GM19438 (cell line): ENCODE data around the gene GPR183.
A peak's percentile ranks its signal among the peaks of the same experiment; 100 is the strongest.

Experiments
- ATAC-seq: cut with Tn5 transposase; IDR thresholded peaks from one replicate; pipeline ENCODE4 v1.9.1; 2021; ENCODE audit warnings: low read depth; ENCODE audit not compliant: unreplicated experiment

The GPR183 gene

DNA sequence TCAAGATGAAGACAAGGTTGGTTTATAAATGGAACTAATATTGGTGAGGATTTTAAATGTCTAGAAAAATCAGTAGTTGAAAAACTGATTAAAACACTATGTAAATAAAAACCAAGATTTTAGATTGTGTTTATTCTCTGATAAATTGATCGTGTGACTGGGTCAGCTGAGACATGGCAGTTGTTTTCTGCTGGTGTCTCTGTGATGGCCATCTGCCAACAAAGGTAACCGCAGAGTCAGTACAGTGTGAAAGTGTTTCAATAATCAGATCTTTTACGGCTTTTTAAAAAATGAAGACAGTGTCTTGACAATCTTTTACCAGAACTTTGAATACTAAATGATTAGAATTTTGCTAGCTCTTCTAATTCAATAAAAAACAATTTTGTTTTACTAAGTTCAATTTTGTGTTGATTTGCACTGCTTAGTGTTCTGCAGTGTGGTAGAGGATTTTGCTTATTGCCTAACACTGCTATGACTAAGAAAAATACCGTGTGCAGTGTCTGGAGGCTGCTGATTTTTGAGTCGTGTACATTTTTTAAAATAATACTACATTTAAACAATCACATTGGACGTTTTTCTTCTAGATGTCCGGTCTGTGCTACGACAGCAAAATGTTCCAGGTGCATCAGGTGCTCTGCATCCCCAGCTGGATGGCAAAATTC lies 32.7 kb upstream of the GPR183 start:
- ATAC-seq: peak; percentile 63

DNA sequence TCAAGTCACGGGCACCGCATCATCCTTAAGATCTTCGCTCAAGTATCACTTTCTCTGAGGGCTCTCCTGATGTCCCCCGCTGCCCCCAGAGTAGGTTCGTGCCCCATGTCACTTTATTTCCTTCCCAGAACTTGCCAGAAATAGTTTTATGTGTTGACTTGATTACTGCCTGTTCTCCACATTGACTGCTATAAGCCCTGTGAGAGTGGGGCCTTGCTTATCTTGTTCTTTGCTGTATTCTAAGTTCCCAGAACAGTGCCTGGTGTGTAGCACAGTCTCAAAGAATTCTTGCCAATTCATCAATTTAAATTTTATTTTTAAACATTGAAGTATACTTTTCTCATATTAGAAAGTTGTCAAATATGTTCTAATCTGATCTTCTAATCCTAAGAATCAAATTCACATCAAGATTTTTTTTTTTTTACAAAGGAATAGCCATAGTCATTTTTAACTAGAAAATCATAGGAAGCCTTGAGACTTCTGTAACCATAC lies 32.1 kb upstream of the GPR183 start:
- no peak for ATAC-seq

- peak; percentile 63 for ATAC-seq
Observed at GRCh38 chr13:99335603-99336002, 28.4 kb upstream of the GPR183 start.

DNA sequence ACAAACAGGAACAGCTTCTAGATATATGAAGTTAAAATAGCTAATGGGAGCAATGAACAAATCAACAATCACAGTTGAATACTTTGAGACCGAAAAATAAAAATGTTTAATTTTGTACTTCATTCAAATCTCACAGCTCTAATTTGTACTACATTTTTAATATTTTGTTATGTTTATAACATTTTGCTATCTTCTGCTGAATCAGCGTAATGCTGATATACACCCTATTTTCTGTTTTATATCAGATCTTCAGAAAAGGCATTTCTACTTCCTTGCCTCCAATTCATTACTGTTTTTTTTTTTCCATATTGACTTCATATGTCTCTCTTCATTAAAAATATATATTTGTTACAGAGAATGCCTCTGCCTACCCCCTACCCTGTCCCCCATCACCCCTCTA lies 27.9 kb upstream of the GPR183 start:
- ATAC-seq: no peak

GRCh38 chr13:99334221-99334620 lies 27.0 kb upstream of the GPR183 start:
- ATAC-seq: no peak

GRCh38 chr13:99332456-99332855 lies 25.3 kb upstream of the GPR183 start:
- ATAC-seq: no peak

DNA sequence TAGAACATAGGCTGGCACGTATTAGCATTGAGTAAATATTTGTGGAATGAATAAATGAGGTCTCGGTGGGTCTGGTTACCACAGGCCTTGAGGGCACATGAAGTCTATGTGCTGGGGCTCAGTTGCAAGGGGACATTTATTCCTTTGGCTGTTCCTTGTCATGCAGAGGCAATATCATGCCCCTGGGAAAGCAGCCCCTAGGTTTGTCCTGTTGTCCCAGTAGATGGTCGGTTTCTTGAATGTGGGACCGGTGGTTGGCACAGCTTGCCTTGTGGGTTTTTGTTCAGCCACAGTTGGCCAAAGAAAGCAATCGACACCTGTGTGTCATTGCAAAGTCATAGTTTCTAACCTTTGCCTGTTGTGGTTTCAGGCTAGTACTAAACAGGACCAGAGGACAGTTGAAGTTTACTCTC lies 24.7 kb upstream of the GPR183 start:
- peak; percentile 88 for ATAC-seq

DNA sequence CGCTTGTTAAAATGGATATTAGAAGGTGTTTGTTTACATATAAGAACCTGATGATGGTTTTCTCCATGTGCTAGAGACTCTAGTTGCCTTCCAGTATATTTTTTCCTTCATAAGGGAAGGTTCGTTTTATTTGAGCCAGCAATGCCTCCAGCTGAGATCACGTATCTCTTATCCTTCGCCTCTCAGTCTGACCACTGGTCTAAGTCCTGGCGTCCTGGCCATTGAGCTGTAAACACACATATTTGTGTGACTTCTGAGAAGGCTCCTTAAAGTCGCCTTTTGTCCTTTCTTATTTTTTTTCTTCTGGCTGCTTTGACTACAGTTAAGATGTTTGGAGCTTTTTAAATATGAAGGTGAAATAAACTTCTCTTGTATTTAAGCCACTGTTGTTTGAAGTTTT lies 23.7 kb upstream of the GPR183 start:
- no peak for ATAC-seq

- ATAC-seq: no peak
Observed at GRCh38 chr13:99329477-99329876, 22.3 kb upstream of the GPR183 start.

DNA sequence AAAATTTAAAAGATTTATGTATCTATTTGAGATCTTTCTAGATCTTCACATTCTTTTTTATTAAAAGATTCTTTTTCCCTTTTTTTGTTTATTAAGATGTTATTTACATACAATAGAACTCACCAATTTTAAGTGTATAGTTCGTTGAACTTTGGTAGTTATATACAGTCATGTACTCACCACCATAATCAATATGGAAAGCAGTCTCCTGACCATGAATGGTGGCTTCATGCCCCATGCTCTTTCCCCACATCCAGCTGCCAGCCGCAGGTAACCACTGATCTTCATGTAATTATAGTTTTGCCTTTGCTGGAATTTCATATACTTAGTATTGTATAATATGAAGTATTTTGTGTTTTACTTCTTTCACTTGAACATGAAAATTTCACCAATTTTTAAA lies 20.6 kb upstream of the GPR183 start:
- no peak for ATAC-seq

DNA sequence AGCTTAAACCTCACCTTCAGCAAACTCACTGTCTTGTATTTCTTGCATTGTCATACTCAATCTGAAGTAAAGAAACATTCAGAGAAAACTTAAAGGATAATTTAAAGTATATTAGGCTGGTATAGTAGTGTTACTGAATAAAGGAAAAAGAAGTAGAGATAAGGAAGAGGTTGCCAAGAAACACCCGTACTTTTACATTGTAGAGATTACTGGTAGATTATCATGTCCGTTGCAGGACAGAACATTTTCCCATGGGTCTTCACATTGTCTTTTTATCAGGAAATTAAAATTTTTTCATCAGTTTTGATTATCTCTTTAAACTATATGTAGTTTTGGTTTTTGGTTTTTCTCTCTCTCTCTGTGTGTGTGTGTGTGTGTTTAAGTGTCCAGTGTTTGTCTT lies 19.9 kb upstream of the GPR183 start:
- ATAC-seq: no peak

GRCh38 chr13:99326012-99326411 lies 18.8 kb upstream of the GPR183 start:
- ATAC-seq: no peak

DNA sequence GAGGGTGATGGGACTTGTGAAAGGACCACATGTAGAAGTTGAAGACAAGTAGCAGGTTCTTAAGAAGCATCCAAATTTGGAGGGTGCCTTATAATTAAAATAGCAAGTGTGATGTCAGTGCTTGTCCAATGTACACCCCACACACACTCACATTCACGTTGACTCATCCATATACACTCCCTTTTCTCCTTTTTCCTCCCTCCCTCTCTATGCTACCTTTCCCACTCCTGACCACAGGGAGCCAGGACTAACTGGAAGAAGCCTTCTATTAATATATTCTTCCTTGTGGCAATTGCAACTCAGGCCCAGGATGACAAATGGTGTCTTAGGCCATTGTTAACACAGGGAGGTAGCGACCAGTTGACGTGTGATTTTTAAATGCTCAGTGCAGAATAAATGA lies 16.3 kb upstream of the GPR183 start:
- ATAC-seq: no peak

DNA sequence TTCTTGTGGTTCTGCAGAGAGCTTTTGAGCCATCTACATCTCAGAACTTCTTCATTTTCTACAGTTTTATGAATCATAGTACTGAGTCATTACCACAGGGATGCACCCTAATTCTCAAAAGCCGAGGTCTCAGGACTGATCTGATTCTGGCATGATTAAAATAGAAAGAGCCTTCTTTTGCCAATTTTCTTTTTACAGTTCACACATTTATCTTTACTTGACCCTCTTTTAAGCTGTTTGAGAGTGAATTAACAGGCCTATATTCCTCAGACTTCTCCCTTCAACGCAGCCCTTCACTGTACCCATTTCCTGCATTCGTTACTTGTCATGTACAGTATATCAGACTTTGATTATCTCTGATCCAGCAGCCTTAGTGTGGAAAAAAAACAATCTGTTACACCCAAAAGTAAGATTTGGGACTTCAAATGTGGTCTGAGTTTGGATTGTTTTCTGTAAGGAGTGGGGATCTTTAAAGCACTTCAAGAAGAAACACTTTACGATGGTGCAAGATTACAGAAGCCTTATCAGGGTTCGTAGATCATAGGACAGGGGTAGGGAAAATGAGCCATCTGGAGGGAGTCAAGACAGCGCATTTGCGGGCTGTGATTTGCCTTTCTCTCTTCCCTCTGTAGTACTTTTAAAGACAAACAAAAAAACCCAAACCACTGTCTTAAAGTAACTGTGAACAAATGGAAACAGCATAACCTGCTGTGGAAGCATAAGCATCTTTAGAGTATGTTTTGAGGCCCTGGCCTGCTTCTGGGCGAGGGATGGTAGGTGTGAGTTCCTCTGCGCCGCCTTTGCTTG lies 15.3 kb upstream of the GPR183 start:
- ATAC-seq: peak; percentile 60

DNA sequence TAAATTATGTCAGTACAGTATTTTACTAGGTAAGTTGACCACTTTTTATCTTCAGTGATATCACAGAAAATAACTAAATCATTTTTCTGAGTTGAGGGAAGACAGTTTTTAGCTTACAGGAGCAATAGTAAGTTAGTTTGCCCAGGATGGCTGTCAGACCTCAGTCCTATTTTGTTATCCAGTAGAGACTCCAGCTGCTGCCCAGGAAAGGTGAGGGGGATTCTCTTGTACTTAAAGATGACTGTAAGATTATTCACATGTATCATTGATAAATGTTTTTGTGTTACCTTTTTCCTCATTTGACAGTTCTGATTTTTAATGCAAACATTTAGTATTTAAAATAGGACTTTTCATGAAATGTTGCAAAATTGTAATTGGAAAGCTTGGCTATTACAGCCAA lies 14.5 kb upstream of the GPR183 start:
- no peak for ATAC-seq

- ATAC-seq: no peak
Observed at GRCh38 chr13:99320693-99321481, 13.7 kb upstream of the GPR183 start.

- no peak for ATAC-seq
Observed at GRCh38 chr13:99316657-99317256, 9.6 kb upstream of the GPR183 start.

- ATAC-seq: no peak
Observed at GRCh38 chr13:99316224-99316623, 9.0 kb upstream of the GPR183 start.

DNA sequence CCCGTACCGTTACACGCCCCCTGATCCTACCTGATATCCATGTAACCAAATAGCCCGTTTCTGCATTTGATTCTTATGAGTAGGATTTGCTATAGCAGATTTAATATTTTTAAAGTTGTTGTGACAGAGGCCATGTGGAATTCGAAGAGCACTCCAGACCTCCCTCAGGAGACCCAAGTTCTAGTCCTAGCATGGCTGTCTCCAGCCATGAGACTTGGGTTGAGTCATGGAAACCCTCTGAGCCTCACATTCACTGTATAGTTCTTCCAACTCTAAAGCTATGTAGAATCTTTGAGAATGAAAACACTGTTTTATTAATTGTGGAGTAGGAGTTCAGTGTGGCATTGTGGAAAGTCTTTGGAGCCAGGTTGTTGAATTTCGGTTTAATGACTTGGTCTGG lies 8.0 kb upstream of the GPR183 start:
- ATAC-seq: no peak

GRCh38 chr13:99314640-99315176 lies 7.5 kb upstream of the GPR183 start:
- ATAC-seq: no peak

GRCh38 chr13:99313941-99314340 lies 6.7 kb upstream of the GPR183 start:
- no peak for ATAC-seq
